ENCODE data around the gene IZUMO4.

Gene IZUMO4

DNA sequence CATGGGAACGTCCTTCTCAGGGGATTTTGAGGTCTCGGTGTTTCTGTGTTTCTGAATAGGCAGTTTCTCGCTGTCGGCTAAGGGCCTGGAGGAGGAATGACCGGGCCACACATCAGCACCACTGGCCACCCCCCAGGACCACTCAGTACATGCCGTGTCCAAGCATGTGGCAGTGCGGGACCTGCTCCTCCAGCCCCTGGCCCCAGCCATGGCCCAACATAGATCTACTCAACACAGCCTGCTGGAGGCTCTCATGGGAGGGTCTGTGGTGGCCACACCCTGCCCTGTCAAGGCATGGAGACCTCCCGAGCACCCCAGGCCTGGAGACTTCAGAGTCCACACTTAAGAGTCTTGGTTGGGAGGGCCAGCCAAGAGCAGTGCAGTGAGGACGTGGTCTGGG is 17.5 kb downstream of the IZUMO4 start:
- peaks cover 98% of the 10 kb centered on the region for H3K36me3 ChIP-seq (ENCODE audit: control insufficient read depth, insufficient read depth, low read length, severe bottlenecking)
- no peaks in the 10 kb centered on the region for H3K27me3 ChIP-seq (replicated peaks; ENCODE audit: control insufficient read depth, insufficient read depth, low read length)
- no peak overlapping the region for H3K9ac ChIP-seq (ENCODE audit: low read length)
- no peaks in the 10 kb centered on the region for H3K4me1 ChIP-seq (ENCODE audit: control insufficient read depth, insufficient read depth, low read length)
- H3K4me3 ChIP-seq (ENCODE audit: low read length), result no peak overlapping the region
- no peak for DNase-seq (ENCODE audit: low read depth)
- no peaks in the 10 kb centered on the region for H3K9me3 ChIP-seq (ENCODE audit: control insufficient read depth, low read length)

DNA sequence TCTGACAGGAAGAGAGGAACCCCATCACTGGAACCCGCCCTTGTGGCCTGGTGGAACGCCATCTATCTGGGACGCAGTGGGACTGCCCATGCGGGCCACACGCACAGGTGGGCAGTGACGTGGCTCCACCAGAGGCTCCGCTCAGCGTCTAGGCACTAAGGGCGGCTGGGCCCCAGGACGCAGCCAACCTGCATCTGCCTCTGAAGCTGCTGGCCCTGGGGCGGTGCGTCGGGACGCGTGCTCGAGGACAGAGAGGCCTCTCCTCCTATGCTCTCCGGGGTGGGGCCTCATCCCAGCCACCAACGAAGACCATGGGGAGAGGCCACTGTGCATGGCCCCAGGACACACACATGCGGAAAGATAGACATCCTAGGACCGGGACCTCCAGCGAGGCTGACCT is 18.1 kb downstream of the IZUMO4 start:
- Histone ChIP-seq H3K27me3 (replicated peaks; ENCODE audit: control insufficient read depth, insufficient read depth, low read length) (no peaks in the 10 kb centered on the region), H3K36me3 (ENCODE audit: control insufficient read depth, insufficient read depth, low read length, severe bottlenecking) (peaks cover 97% of the 10 kb centered on the region), H3K4me1 (ENCODE audit: control insufficient read depth, insufficient read depth, low read length) (no peaks in the 10 kb centered on the region), H3K4me3 (ENCODE audit: low read length) (no peak overlapping the region), H3K9ac (ENCODE audit: low read length) (no peak overlapping the region), H3K9me3 (ENCODE audit: control insufficient read depth, low read length) (no peaks in the 10 kb centered on the region)
- DNase-seq (ENCODE audit: low read depth), result no peak

DNA sequence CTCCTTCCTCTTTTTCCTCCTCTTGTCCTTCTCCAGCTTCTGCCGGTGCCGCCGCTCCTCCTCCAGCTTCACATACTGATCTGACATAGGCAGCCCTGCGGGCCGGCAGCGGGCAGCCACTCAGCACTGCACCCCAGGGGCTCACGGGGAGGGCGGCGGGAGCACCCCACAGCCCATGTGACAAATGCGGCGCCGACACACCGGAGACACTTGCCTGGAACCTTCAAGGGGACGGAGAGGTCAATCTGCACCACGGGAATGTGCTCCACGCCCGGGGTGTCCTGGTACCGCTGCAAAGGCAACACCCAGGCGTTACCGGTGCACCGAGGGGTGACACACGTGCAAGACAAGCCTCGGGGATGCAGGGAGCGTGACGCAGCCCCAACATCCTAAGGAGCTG is 18.6 kb downstream of the IZUMO4 start:
- H3K27me3 ChIP-seq (replicated peaks; ENCODE audit: control insufficient read depth, insufficient read depth, low read length), result no peaks in the 10 kb centered on the region
- no peaks in the 10 kb centered on the region for H3K4me1 ChIP-seq (ENCODE audit: control insufficient read depth, insufficient read depth, low read length)
- H3K4me3 ChIP-seq (ENCODE audit: low read length), result no peak overlapping the region
- DNase-seq (ENCODE audit: low read depth), result no peak
- peaks cover 97% of the 10 kb centered on the region for H3K36me3 ChIP-seq (ENCODE audit: control insufficient read depth, insufficient read depth, low read length, severe bottlenecking)
- no peaks in the 10 kb centered on the region for H3K9me3 ChIP-seq (ENCODE audit: control insufficient read depth, low read length)
- no peak overlapping the region for H3K9ac ChIP-seq (ENCODE audit: low read length)

DNA sequence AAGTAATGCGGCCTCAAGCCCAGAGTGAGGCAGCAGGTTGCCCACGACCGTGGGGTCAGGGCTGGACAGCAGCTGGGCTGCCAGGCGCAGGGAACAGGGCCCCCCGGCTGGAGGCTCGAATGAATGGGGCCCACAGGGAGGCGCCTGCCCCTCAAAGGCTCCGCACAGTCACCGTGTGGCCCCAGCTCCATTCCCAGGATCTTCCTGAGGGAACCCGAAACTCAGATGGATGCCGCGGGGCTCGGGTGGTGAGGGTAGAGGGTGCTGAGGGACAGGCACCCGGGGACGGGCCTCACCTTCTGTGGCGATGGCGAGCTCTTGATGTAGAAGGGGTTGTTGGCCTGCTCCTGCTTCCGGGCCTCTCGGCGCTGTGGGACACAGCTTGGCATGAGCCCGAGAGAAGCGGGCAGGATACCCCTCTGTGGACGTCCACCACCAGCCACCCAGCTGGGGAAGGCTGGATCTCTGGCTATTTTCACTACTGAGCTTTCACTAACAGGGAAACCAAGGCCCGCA is 19.3 kb downstream of the IZUMO4 start:
- Histone ChIP-seq H3K4me1 (ENCODE audit: control insufficient read depth, insufficient read depth, low read length) (no peaks in the 10 kb centered on the region), H3K4me3 (ENCODE audit: low read length) (no peak overlapping the region), H3K27me3 (replicated peaks; ENCODE audit: control insufficient read depth, insufficient read depth, low read length) (no peaks in the 10 kb centered on the region), H3K9me3 (ENCODE audit: control insufficient read depth, low read length) (no peaks in the 10 kb centered on the region), H3K36me3 (ENCODE audit: control insufficient read depth, insufficient read depth, low read length, severe bottlenecking) (peaks cover 97% of the 10 kb centered on the region), H3K9ac (ENCODE audit: low read length) (no peak overlapping the region)
- DNase-seq (ENCODE audit: low read depth), result no peak

DNA sequence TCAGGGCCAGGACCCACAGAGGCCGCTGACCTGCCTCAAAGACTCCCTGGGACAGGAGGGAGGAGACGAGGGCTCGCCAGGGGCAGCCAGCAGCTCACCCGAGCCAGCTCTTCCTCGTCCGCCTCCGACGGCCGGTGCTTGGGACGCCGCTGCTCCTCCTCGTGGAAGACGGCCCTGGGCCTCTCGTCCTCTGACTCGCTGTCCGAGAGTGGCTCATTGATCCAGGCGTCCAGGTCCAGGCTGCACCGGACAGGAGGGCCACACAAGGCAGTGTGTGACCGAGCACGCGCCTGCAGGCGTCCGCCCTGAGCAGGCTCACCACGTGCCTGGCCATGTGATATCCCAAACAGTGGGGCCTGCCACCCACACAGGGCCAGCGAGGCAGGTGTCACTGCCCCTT is 19.8 kb downstream of the IZUMO4 start:
- Histone ChIP-seq H3K9ac (ENCODE audit: low read length) (no peak overlapping the region), H3K4me3 (ENCODE audit: low read length) (no peak overlapping the region), H3K36me3 (ENCODE audit: control insufficient read depth, insufficient read depth, low read length, severe bottlenecking) (peaks cover 97% of the 10 kb centered on the region), H3K27me3 (replicated peaks; ENCODE audit: control insufficient read depth, insufficient read depth, low read length) (no peaks in the 10 kb centered on the region), H3K4me1 (ENCODE audit: control insufficient read depth, insufficient read depth, low read length) (no peaks in the 10 kb centered on the region), H3K9me3 (ENCODE audit: control insufficient read depth, low read length) (no peaks in the 10 kb centered on the region)
- no peak for DNase-seq (ENCODE audit: low read depth)

DNA sequence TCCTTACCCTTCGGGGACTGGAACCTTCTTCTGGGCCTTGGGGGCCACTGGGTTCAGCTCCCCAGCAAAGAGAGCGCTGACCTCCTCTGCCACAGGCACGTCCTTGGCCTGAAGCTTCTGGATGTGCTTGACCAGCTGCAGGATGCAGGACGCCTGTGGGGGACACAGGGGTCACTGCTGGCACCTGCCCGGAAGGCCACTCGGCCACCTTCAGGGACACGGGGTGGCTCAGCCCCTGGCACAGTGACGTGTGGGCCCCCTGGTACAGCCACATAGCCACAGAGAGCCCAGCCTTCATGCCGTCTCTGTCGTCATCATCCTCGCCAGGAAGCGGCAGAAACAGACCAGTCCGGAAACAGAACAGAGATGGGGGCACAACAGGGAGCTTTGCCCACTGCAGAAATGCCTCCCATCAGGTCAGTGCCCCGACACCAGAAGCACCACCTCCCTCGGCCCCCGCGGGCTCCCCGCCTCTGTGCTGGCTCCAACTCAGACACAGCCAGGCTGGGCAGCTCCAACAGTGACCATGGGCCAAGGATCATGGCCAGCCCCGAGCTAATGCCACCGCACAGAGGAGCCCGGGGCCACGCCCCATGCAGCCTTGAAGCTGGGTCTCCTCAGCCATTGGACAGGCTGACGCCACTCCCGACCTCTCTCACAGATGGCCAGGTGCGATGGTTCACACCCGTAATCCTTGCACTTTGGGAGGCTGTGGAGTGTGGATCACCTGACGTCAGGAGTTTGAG is 20.7 kb downstream of the IZUMO4 start:
- Histone ChIP-seq H3K9ac (ENCODE audit: low read length) (no peak overlapping the region), H3K9me3 (ENCODE audit: control insufficient read depth, low read length) (no peaks in the 10 kb centered on the region), H3K4me1 (ENCODE audit: control insufficient read depth, insufficient read depth, low read length) (no peaks in the 10 kb centered on the region), H3K36me3 (ENCODE audit: control insufficient read depth, insufficient read depth, low read length, severe bottlenecking) (peaks cover 97% of the 10 kb centered on the region), H3K4me3 (ENCODE audit: low read length) (no peak overlapping the region), H3K27me3 (replicated peaks; ENCODE audit: control insufficient read depth, insufficient read depth, low read length) (no peaks in the 10 kb centered on the region)
- DNase-seq (ENCODE audit: low read depth), result no peak

DNA sequence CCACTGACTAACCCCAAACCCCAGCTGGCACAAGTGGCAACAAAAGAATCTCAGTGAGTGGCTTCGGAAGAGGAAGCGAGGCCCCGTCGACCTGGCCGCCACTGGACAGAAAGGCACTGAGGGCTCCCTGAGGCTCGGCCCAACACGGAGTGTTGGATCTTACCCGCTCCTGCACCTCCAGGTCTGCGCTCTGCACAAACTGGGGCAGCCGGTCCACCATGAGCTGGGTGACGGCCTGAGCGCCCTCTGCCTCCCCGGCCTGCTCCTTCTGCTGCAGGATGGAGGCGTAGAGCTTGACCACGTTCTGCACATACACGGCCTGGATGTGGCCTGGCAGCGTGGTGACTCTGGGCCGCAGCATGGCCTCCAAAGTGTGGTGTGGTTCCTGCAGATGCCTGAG is 21.7 kb downstream of the IZUMO4 start:
- Histone ChIP-seq H3K27me3 (replicated peaks; ENCODE audit: control insufficient read depth, insufficient read depth, low read length) (no peaks in the 10 kb centered on the region), H3K9ac (ENCODE audit: low read length) (no peak overlapping the region), H3K36me3 (ENCODE audit: control insufficient read depth, insufficient read depth, low read length, severe bottlenecking) (peaks cover 98% of the 10 kb centered on the region), H3K4me3 (ENCODE audit: low read length) (no peak overlapping the region), H3K4me1 (ENCODE audit: control insufficient read depth, insufficient read depth, low read length) (no peaks in the 10 kb centered on the region), H3K9me3 (ENCODE audit: control insufficient read depth, low read length) (no peaks in the 10 kb centered on the region)
- DNase-seq (ENCODE audit: low read depth), result no peak

DNA sequence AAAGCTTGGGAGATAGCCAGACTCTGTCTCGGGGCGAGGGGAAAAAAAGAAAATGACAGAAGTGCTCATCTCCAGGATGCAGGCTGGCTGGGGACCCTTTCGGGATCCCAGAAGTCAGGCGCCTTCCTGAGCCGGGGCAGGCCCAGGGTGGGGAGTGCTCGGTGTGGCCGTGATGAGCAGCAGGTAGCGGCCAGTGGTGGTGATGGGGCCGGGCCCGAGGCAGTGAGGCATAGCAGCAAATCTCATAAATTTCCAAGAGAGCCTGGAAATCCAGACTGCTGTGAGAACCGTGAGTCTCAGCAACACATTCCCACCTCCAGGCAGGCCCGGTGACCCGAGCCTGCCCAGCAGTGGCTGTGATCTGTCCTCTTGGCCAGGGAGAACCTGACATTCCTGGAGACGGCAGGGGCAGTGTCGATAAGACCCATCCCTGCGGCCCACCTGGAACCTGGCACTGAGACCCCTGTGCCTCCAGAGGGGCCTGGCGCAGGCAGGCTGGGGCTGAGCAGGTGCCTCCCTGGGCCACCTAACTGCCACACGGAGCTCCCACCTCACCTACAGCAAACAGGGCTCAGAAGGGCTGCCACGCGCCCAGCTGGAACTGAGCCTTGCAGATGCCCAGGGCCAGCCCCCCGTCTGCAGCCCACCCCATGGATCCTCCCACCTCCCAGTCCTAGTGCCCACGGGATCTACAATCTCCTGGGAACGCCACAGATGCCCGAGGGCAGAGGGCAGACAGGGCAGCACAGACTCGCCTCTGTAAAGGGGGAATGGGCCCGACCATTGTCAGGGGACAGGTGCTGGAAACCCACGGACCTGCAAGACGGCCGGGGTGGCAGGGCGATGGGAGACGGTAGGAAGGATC is 23.4 kb downstream of the IZUMO4 start:
- H3K4me1 ChIP-seq (ENCODE audit: control insufficient read depth, insufficient read depth, low read length), result no peaks in the 10 kb centered on the region
- no peak for DNase-seq (ENCODE audit: low read depth)
- peaks cover 98% of the 10 kb centered on the region for H3K36me3 ChIP-seq (ENCODE audit: control insufficient read depth, insufficient read depth, low read length, severe bottlenecking)

DNA sequence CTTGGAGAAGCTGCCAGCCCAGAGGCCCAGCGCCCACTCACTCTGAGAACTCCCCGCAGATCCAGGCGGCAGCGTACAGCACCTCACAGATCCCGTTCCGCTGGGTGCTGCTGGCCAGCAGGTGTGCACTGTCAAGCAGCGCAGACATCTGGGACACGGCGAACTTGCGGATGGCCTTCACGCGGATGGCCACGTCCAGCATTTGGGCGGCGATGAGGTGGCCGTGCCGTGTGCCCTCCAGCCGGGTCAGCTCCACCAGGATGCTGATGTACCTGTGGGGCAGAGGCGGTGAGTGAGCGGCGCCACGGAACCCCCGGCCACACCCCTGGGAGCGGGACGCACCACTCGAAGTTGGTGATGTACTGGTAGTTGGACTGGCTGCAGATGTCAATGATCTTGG is 24.1 kb downstream of the IZUMO4 start:
- no peak for DNase-seq (ENCODE audit: low read depth)
- H3K4me1 ChIP-seq (ENCODE audit: control insufficient read depth, insufficient read depth, low read length), result no peaks in the 10 kb centered on the region
- no peaks in the 10 kb centered on the region for H3K27me3 ChIP-seq (replicated peaks; ENCODE audit: control insufficient read depth, insufficient read depth, low read length)
- no peak overlapping the region for H3K9ac ChIP-seq (ENCODE audit: low read length)
- no peak overlapping the region for H3K4me3 ChIP-seq (ENCODE audit: low read length)
- peaks cover 98% of the 10 kb centered on the region for H3K36me3 ChIP-seq (ENCODE audit: control insufficient read depth, insufficient read depth, low read length, severe bottlenecking)
- no peaks in the 10 kb centered on the region for H3K9me3 ChIP-seq (ENCODE audit: control insufficient read depth, low read length)

More for the DNA sequence above, 23.4 kb downstream of the IZUMO4 start:
- Histone ChIP-seq H3K4me3 (ENCODE audit: low read length) (no peak overlapping the region), H3K27me3 (replicated peaks; ENCODE audit: control insufficient read depth, insufficient read depth, low read length) (no peaks in the 10 kb centered on the region), H3K9ac (ENCODE audit: low read length) (no peak overlapping the region), H3K9me3 (ENCODE audit: control insufficient read depth, low read length) (no peaks in the 10 kb centered on the region)

DNA sequence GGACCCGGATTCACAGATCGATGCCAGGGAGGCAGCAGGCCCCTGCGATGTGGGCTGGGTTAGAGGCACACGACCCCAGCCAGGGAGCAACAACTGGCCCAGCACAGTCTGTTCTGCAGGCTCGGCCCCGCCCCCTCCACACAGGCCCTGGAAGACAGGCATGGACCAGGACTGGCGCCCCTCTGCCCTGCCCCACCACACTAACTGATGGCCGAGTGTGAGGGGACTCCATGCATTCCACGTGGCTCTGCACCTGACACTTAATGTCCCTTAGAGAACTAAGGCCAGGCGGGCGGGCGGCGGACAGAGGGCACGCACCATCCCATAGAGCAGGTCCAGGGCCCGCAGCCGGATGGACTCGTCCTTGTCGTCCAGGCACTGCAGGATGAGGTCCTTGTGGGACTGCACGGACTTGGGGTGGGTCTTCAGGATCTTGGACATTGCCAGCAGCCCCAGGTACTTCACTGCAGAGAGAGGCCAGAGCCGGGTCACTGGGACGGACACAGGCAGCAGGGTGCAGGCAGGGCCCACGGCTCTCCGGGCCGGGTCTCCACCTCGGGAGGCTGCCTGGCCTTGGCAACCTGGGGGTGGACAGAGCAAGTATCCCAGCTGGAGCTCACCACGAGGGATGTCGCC is 24.8 kb downstream of the IZUMO4 start:
- H3K36me3 ChIP-seq (ENCODE audit: control insufficient read depth, insufficient read depth, low read length, severe bottlenecking), result peaks cover 97% of the 10 kb centered on the region

DNA sequence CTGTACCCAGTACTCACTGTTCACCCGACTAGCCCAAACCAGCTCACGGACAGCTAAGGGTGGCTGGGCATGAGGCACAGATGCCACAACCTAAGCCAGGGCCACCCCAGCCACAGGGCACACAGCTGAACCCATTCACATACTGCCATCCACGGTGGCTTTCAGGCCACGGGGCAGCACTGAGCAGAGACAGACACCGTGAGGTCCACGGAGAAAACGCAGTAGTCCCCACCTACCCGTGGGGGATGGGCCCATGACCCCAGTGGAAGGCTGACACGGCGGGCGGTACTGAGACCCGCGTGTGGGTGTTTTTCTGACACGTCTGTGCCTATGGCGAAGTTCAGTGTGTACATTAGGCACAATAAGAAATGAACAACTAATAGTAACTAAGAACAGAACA is 25.5 kb downstream of the IZUMO4 start:
- H3K9me3 ChIP-seq (ENCODE audit: control insufficient read depth, low read length), result no peaks in the 10 kb centered on the region
- no peak for DNase-seq (ENCODE audit: low read depth)
- H3K9ac ChIP-seq (ENCODE audit: low read length), result no peak overlapping the region
- H3K27me3 ChIP-seq (replicated peaks; ENCODE audit: control insufficient read depth, insufficient read depth, low read length), result no peaks in the 10 kb centered on the region
- peaks cover 97% of the 10 kb centered on the region for H3K36me3 ChIP-seq (ENCODE audit: control insufficient read depth, insufficient read depth, low read length, severe bottlenecking)
- no peak overlapping the region for H3K4me3 ChIP-seq (ENCODE audit: low read length)
- H3K4me1 ChIP-seq (ENCODE audit: control insufficient read depth, insufficient read depth, low read length), result no peaks in the 10 kb centered on the region

More for the DNA sequence above, 24.8 kb downstream of the IZUMO4 start:
- no peaks in the 10 kb centered on the region for H3K4me1 ChIP-seq (ENCODE audit: control insufficient read depth, insufficient read depth, low read length)
- H3K9me3 ChIP-seq (ENCODE audit: control insufficient read depth, low read length), result no peaks in the 10 kb centered on the region
- no peak overlapping the region for H3K9ac ChIP-seq (ENCODE audit: low read length)
- DNase-seq (ENCODE audit: low read depth), result no peak
- no peak overlapping the region for H3K4me3 ChIP-seq (ENCODE audit: low read length)
- H3K27me3 ChIP-seq (replicated peaks; ENCODE audit: control insufficient read depth, insufficient read depth, low read length), result no peaks in the 10 kb centered on the region
